OCI-LY7 (cell line): ENCODE measurements around the gene CDK2AP2. TPM values are rescaled to one million over a fixed set of nuclear protein-coding genes. Genes with fewer than 3 reads are reported as not detected.

Experiments used
- BruUV-seq: library from RNA; stranded (reverse); fragments of 400-500 nt; replicated peaks from 2 replicates; lab custom pipeline; 2021; lab: Mats Ljungman, UMichigan
- CTCF ChIA-PET: fragments of 300-600 bp; sonication (Branson Sonifier 250); formaldehyde crosslinking; loops from one replicate; lab custom pipeline; 2022; ENCODE audit warnings: antibody characterized with exemption; ENCODE audit not compliant: unreplicated experiment; lab: Charles Lee
- POLR2A ChIA-PET: fragments of 300-600 bp; sonication (Branson Sonifier 250); formaldehyde crosslinking; loops from one replicate; lab custom pipeline; 2022; ENCODE audit warnings: antibody characterized with exemption; lab: Charles Lee
- DNase-seq: peaks from one replicate; pipeline ENCODE4 v3.0.0-alpha.2; 2015; ENCODE audit warnings: low spot score
- H2AFZ ChIP-seq: fragments of 200-600 bp; sonication (generic), shearing (Covaris generic); 2 replicates; pipeline ENCODE4 v1.6.1; 2014; ENCODE audit warnings: mild to moderate bottlenecking, antibody characterized with exemption, low read length, moderate library complexity
- H3K27ac ChIP-seq: fragments of 200-600 bp; sonication (generic); 2 replicates; pipeline ENCODE4 v1.5.1; 2014; ENCODE audit warnings: mixed run types, low read depth, mild to moderate bottlenecking, moderate library complexity, low read length, inconsistent platforms; ENCODE audit not compliant: poor library complexity, severe bottlenecking
- H3K36me3 ChIP-seq: fragments of 200-600 bp; sonication (generic); 2 replicates; pipeline ENCODE4 v1.6.1; 2014; ENCODE audit warnings: mild to moderate bottlenecking, antibody characterized with exemption, low read length, moderate library complexity, mixed read lengths; ENCODE audit not compliant: insufficient read depth
- H3K4me1 ChIP-seq: fragments of 200-600 bp; sonication (generic); 2 replicates; pipeline ENCODE4 v1.5.1; 2014; ENCODE audit warnings: mild to moderate bottlenecking, low read length; ENCODE audit not compliant: insufficient read depth, poor library complexity, severe bottlenecking
- H3K4me2 ChIP-seq: fragments of 200-600 bp; sonication (generic); 2 replicates; pipeline ENCODE4 v1.6.1; 2014; ENCODE audit warnings: mild to moderate bottlenecking, low read length
- H3K4me3 ChIP-seq: fragments of 200-600 bp; sonication (generic); 2 replicates; pipeline ENCODE4 v1.5.1; 2014; ENCODE audit warnings: mild to moderate bottlenecking, low read depth, low read length; ENCODE audit not compliant: poor library complexity, severe bottlenecking
- H3K79me2 ChIP-seq: fragments of 200-600 bp; sonication (generic); 2 replicates; pipeline ENCODE4 v1.6.1; 2016; ENCODE audit warnings: low read depth, mild to moderate bottlenecking, low read length, moderate library complexity, mixed read lengths; ENCODE audit not compliant: insufficient read depth
- H3K9me2 ChIP-seq: fragments of 200-600 bp; sonication (generic); 2 replicates; pipeline ENCODE4 v1.6.1; 2016; ENCODE audit warnings: mild to moderate bottlenecking, low read length, mixed read lengths; ENCODE audit not compliant: insufficient read depth
- H3K9me3 ChIP-seq: fragments of 200-600 bp; sonication (generic); 2 replicates; pipeline ENCODE4 v1.6.1; 2014; ENCODE audit warnings: mild to moderate bottlenecking, mixed run types, low read length, mixed read lengths
- H4K20me1 ChIP-seq: fragments of 200-600 bp; sonication (generic); 2 replicates; pipeline ENCODE4 v1.6.1; 2014; ENCODE audit warnings: mild to moderate bottlenecking, antibody characterized with exemption, low read length, moderate library complexity, mixed read lengths; ENCODE audit not compliant: insufficient read depth
- EZH2phosphoT487 ChIP-seq: fragments of 200-600 bp; sonication (generic); IDR thresholded peaks from 2 replicates; pipeline ENCODE4 v1.6.1; 2018; ENCODE audit warnings: low read depth, borderline replicate concordance, mild to moderate bottlenecking, mixed run types, antibody characterized with exemption, low read length, moderate library complexity, mixed read lengths
- intact Hi-C: fragments of 100-400 bp; cut with micrococcal nuclease; formaldehyde crosslinking; loops from one replicate; pipeline ENCODE4 v1.10.0; 2022; ENCODE audit not compliant: unreplicated experiment
- total RNA-seq, 2 experiments: library from RNA; depleted of rRNA in 1 of 2; stranded (reverse); fragments of >200 nt in 1 of 2; shearing (Covaris generic) in 1 of 2; gene quantifications; 2 replicates each; pipeline ENCODE4 v1.2.3, GENCODE V29; 2014 to 2022
- TF ChIP-seq, protein P1 (sequence below): fragments of 200-600 bp; sonication (generic); conservative IDR thresholded peaks from 2 replicates; pipeline ENCODE4 v1.5.1; 2014; ENCODE audit warnings: mild to moderate bottlenecking, antibody characterized with exemption, low read length, moderate library complexity, mixed read lengths

Gene CDK2AP2
- total RNA-seq, 2 experiments from 2014 or later: 71.5 to 90.2 TPM

DNA sequence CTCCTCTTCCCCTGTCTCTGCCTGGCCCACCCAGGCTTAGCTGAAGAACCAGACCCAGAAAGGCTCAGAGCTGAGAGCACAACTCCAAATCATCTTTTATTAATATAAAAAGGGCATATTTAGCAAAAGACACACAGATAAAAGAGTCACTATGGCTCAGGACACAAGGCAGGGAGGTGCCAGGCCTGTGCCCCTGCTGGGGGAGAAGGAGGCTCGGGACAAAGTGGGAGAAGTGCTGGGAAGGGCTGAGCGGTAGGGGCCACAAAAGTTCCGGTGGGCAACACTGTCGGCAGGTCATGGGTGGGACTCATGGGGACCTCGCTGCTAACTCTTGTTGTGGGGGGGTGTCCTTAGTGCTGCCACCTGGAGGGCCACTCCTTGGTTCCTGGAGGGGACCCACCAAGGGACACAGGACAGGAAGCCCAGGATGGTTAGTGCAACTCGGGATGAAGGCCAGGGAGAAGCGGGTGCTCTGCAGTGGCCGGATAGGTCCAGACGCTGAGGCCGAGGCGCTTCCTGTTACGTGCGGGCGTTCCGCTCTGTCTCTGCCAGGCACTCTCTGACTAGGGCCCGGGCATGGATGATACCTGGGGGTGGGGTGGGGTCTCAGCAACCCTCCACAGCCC, 1.4 kb downstream of the CDK2AP2 start:
- no peak overlapping the region for H2AFZ ChIP-seq
- H3K36me3 ChIP-seq: peaks cover 9% of the 10 kb centered on the region; the same call in 1 of the 2 replicates
- DNase-seq: peak; percentile 47
- intact Hi-C loops: loop anchor here (1.0 to 5.0 kb wide), 10 partner anchors 22 to 239 kb away; partner anchors contain the start of genes GRK2, GSTP1, POLD4 and PTPRCAP
- H3K4me3 ChIP-seq: peak overlapping the region; percentile 88
- H4K20me1 ChIP-seq: 0 out of 2 replicates have a peak, but pooled peaks cover 9% of the 10 kb centered on the region
- CTCF ChIA-PET: no interaction called here
- TSS peak; percentile 96 for BruUV-seq
- peak overlapping the region; percentile 97 for H3K4me2 ChIP-seq
- H3K9me3 ChIP-seq: no peaks in the 10 kb centered on the region
- POLR2A ChIA-PET: interaction anchor here (0.6 to 0.7 kb wide), 2 partner anchors 33 to 1002 kb away, joined by 3 read pairs; no protein-coding TSS in a partner anchor
- H3K4me1 ChIP-seq: peaks cover 38% of the 10 kb centered on the region
- no peaks in the 10 kb centered on the region for H3K9me2 ChIP-seq
- H3K79me2 ChIP-seq: peaks cover 19% of the 10 kb centered on the region
- peak overlapping the region; percentile 70 for H3K27ac ChIP-seq
- no peak for TF ChIP-seq EZH2phosphoT487
- TF ChIP-seq, protein P1, sequence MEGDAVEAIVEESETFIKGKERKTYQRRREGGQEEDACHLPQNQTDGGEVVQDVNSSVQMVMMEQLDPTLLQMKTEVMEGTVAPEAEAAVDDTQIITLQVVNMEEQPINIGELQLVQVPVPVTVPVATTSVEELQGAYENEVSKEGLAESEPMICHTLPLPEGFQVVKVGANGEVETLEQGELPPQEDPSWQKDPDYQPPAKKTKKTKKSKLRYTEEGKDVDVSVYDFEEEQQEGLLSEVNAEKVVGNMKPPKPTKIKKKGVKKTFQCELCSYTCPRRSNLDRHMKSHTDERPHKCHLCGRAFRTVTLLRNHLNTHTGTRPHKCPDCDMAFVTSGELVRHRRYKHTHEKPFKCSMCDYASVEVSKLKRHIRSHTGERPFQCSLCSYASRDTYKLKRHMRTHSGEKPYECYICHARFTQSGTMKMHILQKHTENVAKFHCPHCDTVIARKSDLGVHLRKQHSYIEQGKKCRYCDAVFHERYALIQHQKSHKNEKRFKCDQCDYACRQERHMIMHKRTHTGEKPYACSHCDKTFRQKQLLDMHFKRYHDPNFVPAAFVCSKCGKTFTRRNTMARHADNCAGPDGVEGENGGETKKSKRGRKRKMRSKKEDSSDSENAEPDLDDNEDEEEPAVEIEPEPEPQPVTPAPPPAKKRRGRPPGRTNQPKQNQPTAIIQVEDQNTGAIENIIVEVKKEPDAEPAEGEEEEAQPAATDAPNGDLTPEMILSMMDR: peak; percentile 63

- POLR2A ChIA-PET: interaction anchor here (0.7 kb wide), 1 partner anchor 33 kb away, joined by 3 read pairs; no protein-coding TSS in a partner anchor
- no peaks in the 10 kb centered on the region for H3K9me2 ChIP-seq
- no peaks in the 10 kb centered on the region for H3K9me3 ChIP-seq
- H4K20me1 ChIP-seq: 0 out of 2 replicates have a peak, but pooled peaks cover 9% of the 10 kb centered on the region
- CTCF ChIA-PET: no interaction called here
- H3K4me1 ChIP-seq: peaks cover 38% of the 10 kb centered on the region
- peak overlapping the region; percentile 70 for H3K27ac ChIP-seq
- peak; percentile 90 for DNase-seq
- TF ChIP-seq, protein P1: peak; percentile 94
- TF ChIP-seq EZH2phosphoT487: no peak
- H2AFZ ChIP-seq: no peak overlapping the region
- peaks cover 19% of the 10 kb centered on the region for H3K79me2 ChIP-seq
- H3K4me3 ChIP-seq: peak overlapping the region; percentile 88
- BruUV-seq: no TSS peak
- H3K4me2 ChIP-seq: peak overlapping the region; percentile 97
- intact Hi-C loops: loop anchor here (1.0 to 5.0 kb wide), 10 partner anchors 21 to 238 kb away; partner anchors contain the start of genes GRK2, GSTP1, POLD4 and PTPRCAP
- H3K36me3 ChIP-seq: peaks cover 15% of the 10 kb centered on the region; the same call in 1 of the 2 replicates
Observed at GRCh38 chr11:67505605-67506396, 2.2 kb downstream of the CDK2AP2 start.
